ENCODE measurements around the gene SYNE1.

- TF ChIP-seq YY1 (IDR thresholded peaks at IDR 0.05; ENCODE audit: insufficient read depth, insufficient read length) (no peak), ZNF274 (IDR thresholded peaks at IDR 0.05; ENCODE audit: low read depth, low read length) (no peak)
Observed at GRCh38 chr6:152129691-152130151, 507.4 kb downstream of the SYNE1 start.
